Fibroblast of mammary gland (primary cell): Measurements from ENCODE around the gene TADA2B.

Source experiments
- DNase-seq: peaks from one replicate; pipeline ENCODE4 v3.0.0-alpha.2; 2010; ENCODE audit warnings: low read depth
- H3K4me3 ChIP-seq: 2 replicates; pipeline ENCODE4 v1.5.1; 2011; ENCODE audit warnings: low read depth, mild to moderate bottlenecking, low read length, moderate library complexity; ENCODE audit not compliant: control insufficient read depth
- CTCF ChIP-seq: conservative IDR thresholded peaks from 2 replicates; pipeline ENCODE4 v1.5.1; 2011; ENCODE audit warnings: low read depth, low read length, inconsistent platforms; ENCODE audit not compliant: control insufficient read depth, insufficient read depth

TADA2B gene

GRCh38 chr4:7027284-7027683 lies 15.9 kb upstream of the TADA2B start:
- no peak for DNase-seq
- H3K4me3 ChIP-seq, result no peak overlapping the region
- TF ChIP-seq CTCF, result no peak

- no peak for TF ChIP-seq CTCF
- H3K4me3 ChIP-seq, result no peak overlapping the region
- no peak for DNase-seq
Measured at GRCh38 chr4:7027913-7028312, 15.3 kb upstream of the TADA2B start.

GRCh38 chr4:7029212-7029611 lies 14.0 kb upstream of the TADA2B start:
- TF ChIP-seq CTCF, result no peak
- no peak overlapping the region for H3K4me3 ChIP-seq
- DNase-seq, result no peak

- no peak overlapping the region for H3K4me3 ChIP-seq
- no peak for DNase-seq
- no peak for TF ChIP-seq CTCF
Measured at GRCh38 chr4:7029921-7030320, 13.3 kb upstream of the TADA2B start.

GRCh38 chr4:7030856-7031255 lies 12.3 kb upstream of the TADA2B start:
- no peak for DNase-seq
- no peak for TF ChIP-seq CTCF
- H3K4me3 ChIP-seq, result no peak overlapping the region

- TF ChIP-seq CTCF, result no peak
- H3K4me3 ChIP-seq, result no peak overlapping the region
- DNase-seq, result no peak
Measured at GRCh38 chr4:7031558-7032449, 11.4 kb upstream of the TADA2B start.
